Hepatocyte (in vitro differentiated cells): ENCODE data around the gene STK24. TPM values are rescaled to one million over a fixed set of nuclear protein-coding genes. Genes with fewer than 3 reads are reported as not detected.

Source experiments
- DNase-seq: peaks from one replicate; pipeline ENCODE4 v3.0.0-alpha.2; 2016; ENCODE audit warnings: low spot score
- H2AFZ ChIP-seq: fragments of 200-600 bp; sonication (generic); 2 replicates; pipeline ENCODE4 v1.6.0; 2016; ENCODE audit warnings: antibody characterized with exemption, mild to moderate bottlenecking
- H3K27ac ChIP-seq: fragments of 200-600 bp; sonication (generic); 2 replicates; pipeline ENCODE4 v1.5.1; 2016; ENCODE audit warnings: mild to moderate bottlenecking
- H3K27me3 ChIP-seq: fragments of 200-600 bp; sonication (generic); 2 replicates; pipeline ENCODE4 v1.6.1; 2016
- H3K36me3 ChIP-seq: fragments of 200-600 bp; sonication (generic); replicated peaks from 2 replicates; pipeline ENCODE4 v1.5.1; 2016; ENCODE audit warnings: low read depth; ENCODE audit not compliant: insufficient read depth
- H3K4me1 ChIP-seq: fragments of 200-600 bp; sonication (generic); 2 replicates; pipeline ENCODE4 v1.5.1; 2016; ENCODE audit warnings: mild to moderate bottlenecking, moderate library complexity; ENCODE audit not compliant: insufficient read depth
- H3K4me2 ChIP-seq: fragments of 200-600 bp; sonication (generic); 2 replicates; pipeline ENCODE4 v1.6.0; 2016
- H3K4me3 ChIP-seq: fragments of 200-600 bp; sonication (generic); 2 replicates; pipeline ENCODE4 v1.5.1; 2016; ENCODE audit warnings: mild to moderate bottlenecking
- H3K79me2 ChIP-seq: fragments of 200-600 bp; sonication (generic); 2 replicates; pipeline ENCODE4 v1.6.0; 2017; ENCODE audit warnings: mild to moderate bottlenecking
- H3K9me2 ChIP-seq: fragments of 200-600 bp; sonication (generic); replicated peaks from 2 replicates; pipeline ENCODE4 v1.6.0; 2017; ENCODE audit warnings: mild to moderate bottlenecking; ENCODE audit not compliant: insufficient read depth
- H3K9me3 ChIP-seq: fragments of 200-600 bp; sonication (generic); 2 replicates; pipeline ENCODE4 v1.5.1; 2016; ENCODE audit warnings: low read depth, mild to moderate bottlenecking
- H4K20me1 ChIP-seq: fragments of 200-600 bp; sonication (generic); 2 replicates; pipeline ENCODE4 v1.6.0; 2016; ENCODE audit warnings: mild to moderate bottlenecking; ENCODE audit not compliant: insufficient read depth, poor library complexity, severe bottlenecking
- EZH2 ChIP-seq: fragments of 200-600 bp; sonication (generic); IDR thresholded peaks from 2 replicates; pipeline ENCODE4 v1.6.1; 2016; ENCODE audit warnings: antibody characterized with exemption, mild to moderate bottlenecking, borderline replicate concordance
- EZH2phosphoT487 ChIP-seq: fragments of 200-600 bp; sonication (generic); IDR thresholded peaks from one replicate; pipeline ENCODE4 v1.6.1; 2018; ENCODE audit warnings: antibody characterized with exemption, mild to moderate bottlenecking, low read depth, moderate library complexity; ENCODE audit not compliant: unreplicated experiment, severe bottlenecking
- WGBS: methylation state at CpG from one replicate; pipeline ENCODE4 v1.1.6; 2016; ENCODE audit warnings: low lambda C conversion rate; ENCODE audit errors: missing lambda C conversion rate; 5-methylcytosine and 5-hydroxymethylcytosine counted together
- polyA plus RNA-seq: library from polyadenylated mRNA; unstranded; fragments of >200 nt; fragmentation: Nextera tagmentation; extraction: Ambion mirVana; gene quantifications from 2 replicates; pipeline ENCODE4 v1.2.1, GENCODE V29; 2016
- total RNA-seq: library from RNA; depleted of rRNA; stranded (reverse); fragments of >200 nt; gene quantifications from 2 replicates; pipeline ENCODE4 v1.2.3, GENCODE V29; 2014
- TF ChIP-seq, protein P1 (sequence below): fragments of 200-600 bp; sonication (generic); IDR thresholded peaks from 2 replicates; pipeline ENCODE4 v1.5.1; 2016; ENCODE audit warnings: antibody characterized with exemption, mild to moderate bottlenecking; ENCODE audit not compliant: poor library complexity

The STK24 gene
- total and polyA plus RNA-seq, 2 experiments from 2014 or later, result 71.2 to 74.4 TPM

DNA sequence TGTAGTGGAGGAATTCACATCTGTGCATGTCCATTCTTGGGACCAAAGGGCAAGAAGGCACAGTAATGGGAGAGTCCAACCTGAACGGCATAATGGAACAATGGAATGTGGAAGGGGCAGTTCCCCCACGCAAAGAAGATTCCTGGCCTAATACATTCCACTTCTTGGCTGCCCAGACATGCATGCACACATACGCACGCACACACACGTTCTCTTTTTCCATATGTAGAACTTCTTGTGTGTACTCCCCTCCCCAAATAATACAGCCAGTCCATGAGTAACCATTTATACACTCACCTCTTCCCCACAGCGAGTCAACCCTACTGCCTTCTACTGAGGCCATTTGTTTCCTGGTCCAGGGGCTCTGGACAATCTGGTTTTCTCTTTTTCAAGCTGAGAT, 6.0 kb upstream of the STK24 start:
- no peak for DNase-seq
- peak overlapping the region; percentile 80 for H3K27ac ChIP-seq
- H3K27me3 ChIP-seq, result no peaks in the 10 kb centered on the region
- H3K4me3 ChIP-seq, result no peak overlapping the region
- no peak overlapping the region for H2AFZ ChIP-seq
- no peaks in the 10 kb centered on the region for H3K36me3 ChIP-seq
- no peak overlapping the region for H3K4me2 ChIP-seq
- no peaks in the 10 kb centered on the region for H4K20me1 ChIP-seq
- peaks cover 19% of the 10 kb centered on the region for H3K4me1 ChIP-seq
- no peak for TF ChIP-seq EZH2phosphoT487
- TF ChIP-seq, protein P1, sequence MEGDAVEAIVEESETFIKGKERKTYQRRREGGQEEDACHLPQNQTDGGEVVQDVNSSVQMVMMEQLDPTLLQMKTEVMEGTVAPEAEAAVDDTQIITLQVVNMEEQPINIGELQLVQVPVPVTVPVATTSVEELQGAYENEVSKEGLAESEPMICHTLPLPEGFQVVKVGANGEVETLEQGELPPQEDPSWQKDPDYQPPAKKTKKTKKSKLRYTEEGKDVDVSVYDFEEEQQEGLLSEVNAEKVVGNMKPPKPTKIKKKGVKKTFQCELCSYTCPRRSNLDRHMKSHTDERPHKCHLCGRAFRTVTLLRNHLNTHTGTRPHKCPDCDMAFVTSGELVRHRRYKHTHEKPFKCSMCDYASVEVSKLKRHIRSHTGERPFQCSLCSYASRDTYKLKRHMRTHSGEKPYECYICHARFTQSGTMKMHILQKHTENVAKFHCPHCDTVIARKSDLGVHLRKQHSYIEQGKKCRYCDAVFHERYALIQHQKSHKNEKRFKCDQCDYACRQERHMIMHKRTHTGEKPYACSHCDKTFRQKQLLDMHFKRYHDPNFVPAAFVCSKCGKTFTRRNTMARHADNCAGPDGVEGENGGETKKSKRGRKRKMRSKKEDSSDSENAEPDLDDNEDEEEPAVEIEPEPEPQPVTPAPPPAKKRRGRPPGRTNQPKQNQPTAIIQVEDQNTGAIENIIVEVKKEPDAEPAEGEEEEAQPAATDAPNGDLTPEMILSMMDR, result no peak
- no peak for TF ChIP-seq EZH2
- 74% methylated on average over 6 of the region's 6 CpGs for WGBS
- no peaks in the 10 kb centered on the region for H3K9me3 ChIP-seq
- H3K9me2 ChIP-seq, result no peaks in the 10 kb centered on the region
- no peaks in the 10 kb centered on the region for H3K79me2 ChIP-seq

DNA sequence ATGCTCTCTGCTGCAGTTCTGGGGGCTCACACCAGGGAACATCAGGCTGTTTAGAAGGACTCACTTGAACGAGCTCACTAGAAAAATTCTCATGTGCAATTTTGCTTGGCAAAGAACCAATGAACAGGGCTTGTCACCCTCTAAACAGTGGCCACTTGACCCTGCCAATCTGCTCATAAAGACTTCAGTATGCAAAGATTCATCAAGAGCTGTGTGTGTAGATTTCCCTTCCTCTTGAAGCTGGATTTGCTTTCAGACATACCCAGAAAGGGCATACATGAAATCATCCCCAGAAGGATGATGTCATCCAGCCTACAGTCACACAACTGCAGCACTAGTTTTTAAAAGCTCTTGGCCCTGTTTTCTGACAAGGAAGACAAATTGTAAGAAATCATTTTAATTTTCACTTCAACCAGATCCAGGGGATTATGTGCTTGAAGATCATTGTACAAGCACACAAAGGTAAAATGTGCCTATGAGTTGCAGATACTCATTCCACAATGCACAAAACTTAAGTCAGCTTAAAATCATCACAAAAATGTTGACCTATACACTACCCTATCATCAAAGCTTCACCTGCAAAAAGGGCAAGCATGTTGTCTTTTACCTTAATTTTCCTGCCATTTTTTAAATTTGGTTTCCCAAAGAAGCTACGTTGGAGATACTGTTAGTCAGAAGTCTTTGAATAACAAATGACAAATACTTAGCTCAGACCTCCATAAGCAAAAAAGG, 5.2 kb upstream of the STK24 start:
- H3K36me3 ChIP-seq, result no peaks in the 10 kb centered on the region
- no peaks in the 10 kb centered on the region for H3K27me3 ChIP-seq
- WGBS, result 66% methylated on average over 2 of the region's 2 CpGs
- peaks cover 21% of the 10 kb centered on the region for H3K4me1 ChIP-seq
- H3K9me2 ChIP-seq, result no peaks in the 10 kb centered on the region
- H4K20me1 ChIP-seq, result no peaks in the 10 kb centered on the region
- H3K27ac ChIP-seq, result peak overlapping the region; percentile 55
- no peak overlapping the region for H3K4me3 ChIP-seq
- H3K9me3 ChIP-seq, result no peaks in the 10 kb centered on the region
- DNase-seq, result peak; percentile 48
- H3K79me2 ChIP-seq, result no peaks in the 10 kb centered on the region
- TF ChIP-seq, protein P1, result no peak
- TF ChIP-seq EZH2, result no peak
- no peak for TF ChIP-seq EZH2phosphoT487
- no peak overlapping the region for H3K4me2 ChIP-seq
- H2AFZ ChIP-seq, result no peak overlapping the region

DNA sequence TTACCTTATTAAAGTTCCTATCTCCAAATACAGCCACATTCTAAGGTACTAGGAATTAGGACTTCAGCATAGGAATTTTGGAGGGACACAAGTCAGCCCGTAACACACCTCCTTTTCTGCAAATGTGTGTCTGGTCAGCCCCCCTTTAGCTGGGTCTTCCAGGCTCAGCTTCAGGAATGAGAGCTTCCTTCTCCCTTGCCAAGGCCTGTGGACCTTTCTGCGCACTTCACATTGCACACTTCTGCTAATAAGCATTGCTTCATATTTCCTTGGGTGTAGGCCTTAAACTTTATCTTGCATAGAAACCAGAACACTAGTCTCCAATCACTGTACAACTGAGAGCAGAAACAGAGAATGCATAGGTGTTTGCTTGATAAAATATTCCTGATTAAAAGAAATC, 4.5 kb upstream of the STK24 start:
- TF ChIP-seq, protein P1, result no peak
- no peak for TF ChIP-seq EZH2phosphoT487
- Histone ChIP-seq H2AFZ (no peak overlapping the region), H3K9me3 (no peaks in the 10 kb centered on the region), H3K4me2 (no peak overlapping the region), H3K4me1 (peaks cover 21% of the 10 kb centered on the region), H3K79me2 (peaks cover 1% of the 10 kb centered on the region), H3K27ac (no peak overlapping the region), H4K20me1 (no peaks in the 10 kb centered on the region), H3K36me3 (no peaks in the 10 kb centered on the region), H3K4me3 (no peak overlapping the region), H3K27me3 (no peaks in the 10 kb centered on the region), H3K9me2 (no peaks in the 10 kb centered on the region)
- no peak for DNase-seq
- 93% methylated on average over 2 of the region's 2 CpGs for WGBS
